Esophagus muscularis mucosa (tissue), 4 donors: ENCODE data around the gene AQP5.

Experiments
- EP300 ChIP-seq: sonication (generic); formaldehyde crosslinking; IDR thresholded peaks from one replicate; pipeline ENCODE4 v1.6.1; 2017; ENCODE audit warnings: antibody characterized with exemption
- POLR2A ChIP-seq: fragments of 450-650 bp; IDR thresholded peaks from one replicate; pipeline ENCODE4 v1.6.1; 2017; ENCODE audit warnings: antibody characterized with exemption, moderate library complexity, mild to moderate bottlenecking, low read depth
- POLR2AphosphoS5 ChIP-seq, 2 donors: sonication (generic); formaldehyde crosslinking; IDR thresholded peaks; one replicate each; pipeline ENCODE4 v1.6.1; 2017; ENCODE audit warnings: antibody characterized with exemption in 2 of 2
- TF ChIP-seq, protein P1 (sequence below), 3 experiments: fragments of 200-600 bp in 2 of 3; fragments of 450-650 bp in 1 of 3; sonication (generic) in 2 of 3; IDR thresholded peaks; one replicate each; pipeline ENCODE4 v1.5.1; 2017 to 2019; ENCODE audit warnings: antibody characterized with exemption in 3 of 3, mild to moderate bottlenecking in 2 of 3, moderate library complexity in 1 of 3

DNA sequence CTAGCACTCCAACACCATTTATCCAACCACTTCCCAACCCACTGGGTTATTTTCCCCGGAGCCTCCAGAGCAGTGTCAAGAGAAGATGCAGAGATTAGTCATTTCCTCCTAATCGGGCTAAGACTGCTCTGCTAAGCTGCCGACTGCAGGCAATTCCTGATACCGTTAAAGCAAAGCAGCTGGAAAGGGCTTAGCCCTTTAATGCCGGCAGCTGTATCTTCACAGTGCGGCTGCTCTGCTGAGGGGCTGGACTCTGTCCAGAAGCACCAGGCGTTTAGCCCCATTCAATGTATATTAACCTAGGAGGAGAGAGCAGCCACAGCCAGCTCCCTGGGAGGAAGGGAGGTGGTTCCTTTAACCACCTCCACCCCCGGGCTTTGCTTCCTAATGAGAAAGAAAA, 22.2 kb downstream of the AQP5 start:
- no peak for TF ChIP-seq EP300
- TF ChIP-seq, protein P1, sequence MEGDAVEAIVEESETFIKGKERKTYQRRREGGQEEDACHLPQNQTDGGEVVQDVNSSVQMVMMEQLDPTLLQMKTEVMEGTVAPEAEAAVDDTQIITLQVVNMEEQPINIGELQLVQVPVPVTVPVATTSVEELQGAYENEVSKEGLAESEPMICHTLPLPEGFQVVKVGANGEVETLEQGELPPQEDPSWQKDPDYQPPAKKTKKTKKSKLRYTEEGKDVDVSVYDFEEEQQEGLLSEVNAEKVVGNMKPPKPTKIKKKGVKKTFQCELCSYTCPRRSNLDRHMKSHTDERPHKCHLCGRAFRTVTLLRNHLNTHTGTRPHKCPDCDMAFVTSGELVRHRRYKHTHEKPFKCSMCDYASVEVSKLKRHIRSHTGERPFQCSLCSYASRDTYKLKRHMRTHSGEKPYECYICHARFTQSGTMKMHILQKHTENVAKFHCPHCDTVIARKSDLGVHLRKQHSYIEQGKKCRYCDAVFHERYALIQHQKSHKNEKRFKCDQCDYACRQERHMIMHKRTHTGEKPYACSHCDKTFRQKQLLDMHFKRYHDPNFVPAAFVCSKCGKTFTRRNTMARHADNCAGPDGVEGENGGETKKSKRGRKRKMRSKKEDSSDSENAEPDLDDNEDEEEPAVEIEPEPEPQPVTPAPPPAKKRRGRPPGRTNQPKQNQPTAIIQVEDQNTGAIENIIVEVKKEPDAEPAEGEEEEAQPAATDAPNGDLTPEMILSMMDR (IDR thresholded peaks at IDR 0.05), result no peak
- no peak for TF ChIP-seq POLR2A
- TF ChIP-seq POLR2AphosphoS5 (IDR thresholded peaks at IDR 0.05), result no peak
